A549 treated with CpdA at 1 μM for 4 hours (cell line): ENCODE measurements around the gene BTBD7. TPM values are rescaled to one million over a fixed set of nuclear protein-coding genes. Genes with fewer than 3 reads are reported as not detected.

Experiments used
- total RNA-seq: library from RNA; stranded (reverse); fragments of 200-300 nt; extraction: Qiagen RNA extraction; gene quantifications from 5 replicates; pipeline ENCODE4 v1.2.3, GENCODE V29; 2022; ENCODE audit warnings: low read depth

BTBD7 gene, protein sequence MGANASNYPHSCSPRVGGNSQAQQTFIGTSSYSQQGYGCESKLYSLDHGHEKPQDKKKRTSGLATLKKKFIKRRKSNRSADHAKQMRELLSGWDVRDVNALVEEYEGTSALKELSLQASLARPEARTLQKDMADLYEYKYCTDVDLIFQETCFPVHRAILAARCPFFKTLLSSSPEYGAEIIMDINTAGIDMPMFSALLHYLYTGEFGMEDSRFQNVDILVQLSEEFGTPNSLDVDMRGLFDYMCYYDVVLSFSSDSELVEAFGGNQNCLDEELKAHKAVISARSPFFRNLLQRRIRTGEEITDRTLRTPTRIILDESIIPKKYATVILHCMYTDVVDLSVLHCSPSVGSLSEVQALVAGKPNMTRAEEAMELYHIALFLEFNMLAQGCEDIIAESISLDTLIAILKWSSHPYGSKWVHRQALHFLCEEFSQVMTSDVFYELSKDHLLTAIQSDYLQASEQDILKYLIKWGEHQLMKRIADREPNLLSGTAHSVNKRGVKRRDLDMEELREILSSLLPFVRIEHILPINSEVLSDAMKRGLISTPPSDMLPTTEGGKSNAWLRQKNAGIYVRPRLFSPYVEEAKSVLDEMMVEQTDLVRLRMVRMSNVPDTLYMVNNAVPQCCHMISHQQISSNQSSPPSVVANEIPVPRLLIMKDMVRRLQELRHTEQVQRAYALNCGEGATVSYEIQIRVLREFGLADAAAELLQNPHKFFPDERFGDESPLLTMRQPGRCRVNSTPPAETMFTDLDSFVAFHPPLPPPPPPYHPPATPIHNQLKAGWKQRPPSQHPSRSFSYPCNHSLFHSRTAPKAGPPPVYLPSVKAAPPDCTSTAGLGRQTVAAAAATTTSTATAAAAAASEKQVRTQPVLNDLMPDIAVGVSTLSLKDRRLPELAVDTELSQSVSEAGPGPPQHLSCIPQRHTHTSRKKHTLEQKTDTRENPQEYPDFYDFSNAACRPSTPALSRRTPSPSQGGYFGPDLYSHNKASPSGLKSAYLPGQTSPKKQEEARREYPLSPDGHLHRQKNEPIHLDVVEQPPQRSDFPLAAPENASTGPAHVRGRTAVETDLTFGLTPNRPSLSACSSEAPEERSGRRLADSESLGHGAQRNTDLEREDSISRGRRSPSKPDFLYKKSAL
- total RNA-seq = 11.1 to 13.7 TPM (median 12.5 TPM) in 5 replicates

DNA sequence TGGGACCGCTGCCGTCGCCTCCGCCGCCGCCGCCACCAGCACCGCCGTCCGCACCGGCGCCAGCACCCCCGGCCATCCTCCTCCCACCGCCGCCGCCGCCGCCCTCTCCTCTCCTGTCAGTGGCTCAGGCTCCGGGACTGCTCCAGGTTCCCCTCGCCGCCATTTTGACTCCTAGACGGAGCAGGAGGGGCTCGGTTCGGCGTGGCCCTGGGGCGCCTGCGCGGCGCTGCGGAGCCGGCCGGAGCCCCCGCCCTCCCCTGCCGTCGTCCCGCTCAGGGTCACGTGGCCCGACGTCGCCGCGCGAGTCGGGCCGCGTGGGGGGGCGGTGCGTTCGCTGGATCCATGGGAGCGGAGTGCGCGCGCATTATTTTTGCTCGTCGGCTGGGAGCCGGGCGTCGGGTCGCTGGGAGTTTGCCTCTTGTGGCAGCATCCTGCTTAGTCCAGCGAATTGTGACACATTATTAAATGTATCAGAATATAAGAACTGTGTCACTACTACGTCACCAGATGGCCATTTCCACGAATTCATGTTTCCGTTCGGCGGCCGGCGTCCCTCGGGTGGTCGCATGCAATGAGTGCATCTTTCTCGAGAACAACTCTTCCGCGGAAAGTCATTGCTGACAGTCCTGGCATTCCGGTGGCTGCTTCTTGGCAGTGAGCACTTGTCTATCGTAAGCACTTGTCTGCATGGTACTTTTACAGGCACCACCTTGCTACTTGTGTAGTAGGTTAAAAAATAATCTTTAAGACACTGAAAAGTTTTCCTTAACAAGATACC is at the start of gene BTBD7:
BTBD7 (minus strand) TSS at position 184 of the 778 bp plus-strand sequence. CDS start 36,985 bp downstream, outside the sequence.

DNA sequence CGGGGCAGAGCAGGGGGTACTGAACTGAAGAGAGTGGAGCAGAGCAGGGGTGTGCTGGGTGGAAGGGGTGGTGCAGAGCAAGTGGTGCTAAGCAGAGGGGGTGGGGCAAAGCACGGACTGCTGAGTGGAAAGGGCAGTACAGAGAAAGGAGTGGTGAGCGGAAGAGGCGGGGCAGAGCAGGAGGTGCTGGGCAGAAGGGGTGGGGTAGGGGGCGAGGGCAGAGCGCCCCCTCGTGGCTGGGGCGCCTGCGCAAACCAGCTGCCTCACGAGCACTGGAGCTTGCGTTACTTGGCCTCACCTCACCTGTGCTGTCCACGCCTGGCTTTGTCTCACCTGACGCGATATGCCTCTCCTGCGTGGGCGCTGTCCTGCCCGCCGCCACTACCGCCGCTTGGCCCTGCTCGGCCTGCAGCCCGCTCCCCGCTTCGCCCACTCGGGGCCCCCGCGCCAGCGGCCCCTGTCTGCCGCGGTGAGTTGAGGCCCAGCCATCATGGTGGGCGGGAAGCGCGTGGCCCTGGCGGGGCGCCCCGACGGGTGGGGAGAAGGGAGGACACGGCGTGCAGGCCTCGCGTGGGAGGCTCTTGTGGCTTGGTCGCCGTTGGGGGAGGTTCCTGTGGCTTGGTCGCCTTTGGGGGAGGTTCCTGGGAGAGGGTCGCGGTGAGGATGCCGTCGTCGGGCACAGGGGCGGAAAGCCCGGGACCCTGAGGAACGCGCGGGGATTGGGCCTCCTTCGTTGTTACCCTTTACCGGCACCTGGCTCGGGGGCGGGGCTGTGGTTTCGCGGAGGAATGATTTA is 14.3 kb upstream of the BTBD7 start, which contains the start of gene COX8C:
COX8C (plus strand) TSS at position 257 of the 796 bp plus-strand sequence; CDS start at position 344, 87 bp downstream.

GRCh38 chr14:93206793-93207467 is 125.9 kb downstream of the BTBD7 start, which contains the start of the genes GON7 and UBR7:
Gene GON7, minus strand, starts transcription at chr14:93207065. Its CDS starts 28 bp downstream, at chr14:93207037.
Gene UBR7, plus strand, starts transcription at chr14:93207256. Its CDS starts 36 bp downstream, at chr14:93207292.

Other genes with a start within 250 kb of the BTBD7 start
- 45.4 to 52.4 TPM (median 48.3 TPM) in 5 replicates for gene ITPK1, start 217.1 kb downstream of the BTBD7 start, total RNA-seq
- 11.1 to 15.8 TPM (median 14.2 TPM) in 5 replicates for gene MOAP1, start 148.1 kb downstream of the BTBD7 start, total RNA-seq
- 35.1 to 39.9 TPM (median 39.0 TPM) in 5 replicates for gene LYSET, start 147.7 kb downstream of the BTBD7 start, total RNA-seq
- gene GON7, start 126.0 kb downstream of the BTBD7 start, total RNA-seq = 13.5 to 18.5 TPM (median 15.5 TPM) in 5 replicates
- 24.8 to 38.3 TPM (median 27.8 TPM) in 5 replicates for gene UBR7, start 125.8 kb downstream of the BTBD7 start, total RNA-seq
- not detected in 5 replicates for gene COX8C, start 14.1 kb upstream of the BTBD7 start, total RNA-seq
- gene UNC79, start 97.9 kb upstream of the BTBD7 start, total RNA-seq = 0.02 TPM in 3 of 5 replicates, not detected in the others